NK-92 (cell line): ENCODE measurements around the gene EPS15.
"Not testable (repeated sequence)": the region's sequence is repeated elsewhere in the genome, so short reads cannot be mapped to it uniquely, and the experiment has no call there.

Experiments
- DNase-seq: peaks from one replicate; lab custom pipeline; 2025; ENCODE audit not compliant: unreplicated experiment; lab: John Stamatoyannopoulos, UW

EPS15 gene

GRCh38 chr1:51342591-51343206 lies 176.4 kb downstream of the EPS15 start:
- no peak for DNase-seq

GRCh38 chr1:51341876-51342496 lies 177.1 kb downstream of the EPS15 start:
- no peak for DNase-seq

- DNase-seq: no peak
Measured at GRCh38 chr1:51340380-51340779, 178.7 kb downstream of the EPS15 start.

- no peak for DNase-seq
Measured at GRCh38 chr1:51336711-51337110, 182.4 kb downstream of the EPS15 start.

- DNase-seq: no peak
Measured at GRCh38 chr1:51336004-51336403, 183.1 kb downstream of the EPS15 start.

- no peak for DNase-seq
Measured at GRCh38 chr1:51331206-51332100, 187.6 kb downstream of the EPS15 start.

GRCh38 chr1:51330331-51331201 lies 188.5 kb downstream of the EPS15 start, which contains the start of gene TTC39A:
TTC39A (minus strand) TSS chr1:51330562; CDS start chr1:51330477, 85 bp downstream.
- no peak for DNase-seq

GRCh38 chr1:51329443-51330325 lies 189.4 kb downstream of the EPS15 start:
- DNase-seq: no peak

GRCh38 chr1:51328926-51329325 lies 190.1 kb downstream of the EPS15 start:
- DNase-seq: no peak

GRCh38 chr1:51328279-51328678 lies 190.8 kb downstream of the EPS15 start:
- DNase-seq: no peak

GRCh38 chr1:51327386-51327785 lies 191.7 kb downstream of the EPS15 start:
- no peak for DNase-seq

- no peak for DNase-seq
Measured at GRCh38 chr1:51326839-51327238, 192.2 kb downstream of the EPS15 start.

GRCh38 chr1:51325878-51326755 lies 192.9 kb downstream of the EPS15 start:
- no peak for DNase-seq

- no peak for DNase-seq
Measured at GRCh38 chr1:51325391-51325790, 193.7 kb downstream of the EPS15 start.

- DNase-seq: not testable (repeated sequence)
Measured at GRCh38 chr1:51325011-51325385, 194.1 kb downstream of the EPS15 start.

GRCh38 chr1:51324251-51325010 lies 194.6 kb downstream of the EPS15 start:
- DNase-seq: no peak

GRCh38 chr1:51323778-51324177 lies 195.3 kb downstream of the EPS15 start:
- DNase-seq: no peak

GRCh38 chr1:51322417-51323101 lies 196.5 kb downstream of the EPS15 start:
- DNase-seq: no peak
